Right atrium auricular region (tissue), 2 donors: ENCODE results near the gene ABCC5. TPM values are rescaled to one million over a fixed set of nuclear protein-coding genes. Genes with fewer than 3 reads are reported as not detected.
"Not testable (repeated sequence)": the region's sequence is repeated elsewhere in the genome, so short reads cannot be mapped to it uniquely, and the experiment has no call there.

ENCODE experiments used
- DNase-seq: peaks from one replicate; pipeline ENCODE4 v3.0.0-alpha.2; 2019; ENCODE audit warnings: low spot score
- H3K27ac ChIP-seq, 2 donors: fragments of 200-600 bp; sonication (generic); 1 replicate in 1 of 2; 2 replicates in 1 of 2; pipeline ENCODE4 v1.5.1; 2016 to 2019
- H3K27me3 ChIP-seq, 2 donors: fragments of 200-600 bp; sonication (generic); one replicate each; pipeline versions ENCODE4 v1.5.1 to v1.6.0; 2017 to 2019
- H3K36me3 ChIP-seq: fragments of 200-600 bp; sonication (generic); one replicate; pipeline ENCODE4 v1.5.1; 2016
- H3K4me1 ChIP-seq, 2 donors: fragments of 200-600 bp; sonication (generic); one replicate each; pipeline versions ENCODE4 v1.5.1 to v1.6.0; 2017 to 2019
- H3K4me3 ChIP-seq, 2 donors: fragments of 200-600 bp; sonication (generic); 1 replicate in 1 of 2; 2 replicates in 1 of 2; pipeline ENCODE4 v1.5.1; 2017 to 2019; ENCODE audit warnings: mild to moderate bottlenecking in 1 of 2, moderate library complexity in 1 of 2
- H3K9me3 ChIP-seq, 2 donors: fragments of 200-600 bp; sonication (generic); one replicate each; pipeline ENCODE4 v1.5.1; 2019
- total RNA-seq, 2 donors: library from RNA; depleted of rRNA; stranded (reverse); fragments of >200 nt; gene quantifications; one replicate each; pipeline ENCODE4 v1.1.0, GENCODE V29; 2016
- TF ChIP-seq, protein P1 (sequence below), 2 donors: fragments of 200-600 bp; sonication (generic); IDR thresholded peaks; one replicate each; pipeline ENCODE4 v1.5.1; 2019; ENCODE audit warnings: antibody characterized with exemption in 2 of 2

Gene ABCC5
- total RNA-seq, 2 donors from 2014 or later: 17.5 to 23.1 TPM

GRCh38 chr3:183880121-183880520 is 137.6 kb downstream of the ABCC5 start:
- no peak overlapping the region for H3K27ac ChIP-seq
- no peak for DNase-seq

DNA sequence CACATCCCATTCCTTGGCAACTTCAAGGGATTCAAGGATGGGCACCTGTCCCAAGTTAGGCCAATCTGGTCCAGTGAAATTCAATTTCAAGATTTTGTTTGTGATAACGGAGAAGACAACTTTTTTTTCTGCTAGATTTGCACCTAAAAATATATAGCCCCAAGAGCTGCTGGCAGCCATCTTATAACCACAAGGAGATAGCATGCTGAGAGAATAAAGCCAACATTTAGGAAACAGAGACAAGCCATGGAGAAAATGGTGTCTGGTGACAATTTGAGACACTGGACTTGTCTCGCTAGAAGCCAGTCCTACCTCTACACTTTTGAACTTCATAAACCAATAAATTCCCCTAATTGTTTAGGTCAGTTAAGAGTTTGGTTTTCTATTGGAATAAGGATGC is 138.4 kb downstream of the ABCC5 start:
- Histone ChIP-seq H3K4me1 (peaks cover 0 to 33% of the 10 kb centered on the region in 2 donors), H3K27ac (no peak overlapping the region), H3K9me3 (no peaks in the 10 kb centered on the region), H3K27me3 (no peaks in the 10 kb centered on the region), H3K36me3 (no peaks in the 10 kb centered on the region), H3K4me3 (no peak overlapping the region)
- TF ChIP-seq, protein P1, sequence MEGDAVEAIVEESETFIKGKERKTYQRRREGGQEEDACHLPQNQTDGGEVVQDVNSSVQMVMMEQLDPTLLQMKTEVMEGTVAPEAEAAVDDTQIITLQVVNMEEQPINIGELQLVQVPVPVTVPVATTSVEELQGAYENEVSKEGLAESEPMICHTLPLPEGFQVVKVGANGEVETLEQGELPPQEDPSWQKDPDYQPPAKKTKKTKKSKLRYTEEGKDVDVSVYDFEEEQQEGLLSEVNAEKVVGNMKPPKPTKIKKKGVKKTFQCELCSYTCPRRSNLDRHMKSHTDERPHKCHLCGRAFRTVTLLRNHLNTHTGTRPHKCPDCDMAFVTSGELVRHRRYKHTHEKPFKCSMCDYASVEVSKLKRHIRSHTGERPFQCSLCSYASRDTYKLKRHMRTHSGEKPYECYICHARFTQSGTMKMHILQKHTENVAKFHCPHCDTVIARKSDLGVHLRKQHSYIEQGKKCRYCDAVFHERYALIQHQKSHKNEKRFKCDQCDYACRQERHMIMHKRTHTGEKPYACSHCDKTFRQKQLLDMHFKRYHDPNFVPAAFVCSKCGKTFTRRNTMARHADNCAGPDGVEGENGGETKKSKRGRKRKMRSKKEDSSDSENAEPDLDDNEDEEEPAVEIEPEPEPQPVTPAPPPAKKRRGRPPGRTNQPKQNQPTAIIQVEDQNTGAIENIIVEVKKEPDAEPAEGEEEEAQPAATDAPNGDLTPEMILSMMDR (IDR thresholded peaks at IDR 0.05): no peak
- DNase-seq: no peak

More at GRCh38 chr3:183880121-183880520, 137.6 kb downstream of the ABCC5 start:
- no peaks in the 10 kb centered on the region for H3K27me3 ChIP-seq
- TF ChIP-seq, protein P1 (IDR thresholded peaks at IDR 0.05): no peak
- H3K36me3 ChIP-seq: no peaks in the 10 kb centered on the region
- no peaks in the 10 kb centered on the region for H3K9me3 ChIP-seq
- no peak overlapping the region for H3K4me3 ChIP-seq
- peaks cover 0 to 36% of the 10 kb centered on the region in 2 donors for H3K4me1 ChIP-seq

GRCh38 chr3:183878071-183878470 is 139.6 kb downstream of the ABCC5 start:
- no peak overlapping the region for H3K27ac ChIP-seq
- DNase-seq: no peak

GRCh38 chr3:183877227-183877626 is 140.5 kb downstream of the ABCC5 start:
- H3K4me3 ChIP-seq, H3K36me3 ChIP-seq, H3K27ac ChIP-seq, H3K9me3 ChIP-seq, H3K27me3 ChIP-seq, DNase-seq: not testable (repeated sequence)
- H3K4me1 ChIP-seq: peaks cover 0 to 18% of the 10 kb centered on the region in 2 donors

More at GRCh38 chr3:183878071-183878470, 139.6 kb downstream of the ABCC5 start:
- H3K27me3 ChIP-seq: no peaks in the 10 kb centered on the region
- TF ChIP-seq, protein P1 (IDR thresholded peaks at IDR 0.05): no peak
- H3K36me3 ChIP-seq: no peaks in the 10 kb centered on the region
- no peak overlapping the region for H3K4me3 ChIP-seq
- H3K9me3 ChIP-seq: no peaks in the 10 kb centered on the region
- peaks cover 0 to 23% of the 10 kb centered on the region in 2 donors for H3K4me1 ChIP-seq

GRCh38 chr3:183875411-183875810 is 142.3 kb downstream of the ABCC5 start:
- H3K36me3 ChIP-seq: no peaks in the 10 kb centered on the region
- H3K27ac ChIP-seq: no peak overlapping the region
- H3K4me1 ChIP-seq: peaks cover 0 to 14% of the 10 kb centered on the region in 2 donors
- H3K27me3 ChIP-seq: no peaks in the 10 kb centered on the region
- DNase-seq: no peak
- no peak overlapping the region for H3K4me3 ChIP-seq
- TF ChIP-seq, protein P1 (IDR thresholded peaks at IDR 0.05): no peak
- no peaks in the 10 kb centered on the region for H3K9me3 ChIP-seq

DNA sequence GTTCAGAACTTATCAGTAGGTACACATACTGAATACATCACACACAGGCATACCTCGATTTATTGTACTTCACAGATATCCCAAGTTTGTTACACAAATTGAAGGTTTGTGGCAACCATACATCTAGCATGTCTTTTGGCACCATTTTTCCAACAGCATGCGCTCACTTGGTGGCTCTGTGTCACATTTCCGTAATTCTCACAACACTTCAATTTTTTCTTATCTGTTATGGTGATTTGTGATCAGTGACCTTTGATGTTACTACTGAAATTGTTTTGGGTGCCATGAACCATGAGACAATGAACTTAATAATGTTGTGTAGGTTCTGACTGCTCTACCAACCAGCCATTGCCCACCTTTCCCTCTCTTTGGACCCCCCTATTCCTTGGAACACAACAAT is 143.8 kb downstream of the ABCC5 start:
- Histone ChIP-seq H3K27ac (no peak overlapping the region), H3K4me3 (no peak overlapping the region), H3K9me3 (no peaks in the 10 kb centered on the region), H3K27me3 (no peaks in the 10 kb centered on the region), H3K4me1 (peaks cover 0 to 8% of the 10 kb centered on the region in 2 donors), H3K36me3 (no peaks in the 10 kb centered on the region)
- TF ChIP-seq, protein P1 (IDR thresholded peaks at IDR 0.05): no peak
- DNase-seq: no peak
